ENCODE data around the gene ROR1. TPM values are rescaled to one million over a fixed set of nuclear protein-coding genes. Genes with fewer than 3 reads are reported as not detected.

Gene ROR1
- total RNA-seq, 5 donors from 2014 or later (not counting 1 experiment from before 2014, with no cell fraction given) = 0.15 to 2.0 (median 0.33) TPM; not detected in 1

GRCh38 chr1:63732666-63733065 is 41.2 kb upstream of the ROR1 start:
- POLR2A ChIA-PET = no interaction called here
- peaks cover 0 to 4% of the 10 kb centered on the region in 2 donors for H3K27me3 Mint-ChIP-seq

GRCh38 chr1:63738772-63739171 is 35.0 kb upstream of the ROR1 start:
- no CpG with 5 or more reads among the region's 1 CpG for WGBS (ENCODE audit: insufficient coverage)
- no peaks in the 10 kb centered on the region for H3K36me3 ChIP-seq (ENCODE audit: control insufficient read depth in 2 of 2, extremely low read depth in 1 of 2, insufficient read depth in 1 of 2, low read length in 1 of 2)
- CTCF ChIA-PET = no interaction called here
- Mint-ChIP-seq H3K9me3 (peaks cover 9 to 17% (median 13%) of the 10 kb centered on the region in 3 donors), H3K4me3 (no peak overlapping the region), H3K27ac (no peak overlapping the region), H3K4me1 (peaks cover 3 to 13% (median 4%) of the 10 kb centered on the region in 3 donors), H3K36me3 (no peaks in the 10 kb centered on the region), H3K27me3 (peaks cover 26 to 32% of the 10 kb centered on the region in 2 donors)
- POLR2A ChIA-PET = no interaction called here
- H3K4me1 ChIP-seq (ENCODE audit: control insufficient read depth in 1 of 2, extremely low read depth in 1 of 2, insufficient read depth in 2 of 2, low read length in 2 of 2) = no peaks in the 10 kb centered on the region
- no peak overlapping the region for H3K4me3 ChIP-seq (ENCODE audit: control insufficient read depth in 1 of 2, extremely low read depth in 1 of 2, low read length in 1 of 2)
- peaks cover 0 to 2% of the 10 kb centered on the region in 2 experiments for H3K27me3 ChIP-seq (replicated peaks in 1 of 2; ENCODE audit: control insufficient read depth in 2 of 2, extremely low read depth in 1 of 2, insufficient read depth in 2 of 2, low read length in 1 of 2)
- H3K27ac ChIP-seq (ENCODE audit: low read length) = no peak overlapping the region
- no peak for ATAC-seq (replicated peaks in 1 of 4)
- no peak for DNase-seq
- H3K9me3 ChIP-seq = no peaks in the 10 kb centered on the region

More at GRCh38 chr1:63732666-63733065, 41.2 kb upstream of the ROR1 start:
- no peaks in the 10 kb centered on the region for H3K27me3 ChIP-seq (replicated peaks in 1 of 2; ENCODE audit: control insufficient read depth in 2 of 2, extremely low read depth in 1 of 2, insufficient read depth in 2 of 2, low read length in 1 of 2)
- Mint-ChIP-seq H3K4me1 (no peaks in the 10 kb centered on the region), H3K27ac (no peak overlapping the region), H3K36me3 (no peaks in the 10 kb centered on the region), H3K9me3 (peaks cover 9 to 17% (median 13%) of the 10 kb centered on the region in 3 donors), H3K4me3 (no peak overlapping the region)
- ATAC-seq (replicated peaks in 1 of 4) (no peak), DNase-seq (no peak)
- no CpG with 5 or more reads among the region's 1 CpG for WGBS (ENCODE audit: insufficient coverage)
- no peak overlapping the region for H3K4me3 ChIP-seq (ENCODE audit: control insufficient read depth in 1 of 2, extremely low read depth in 1 of 2, low read length in 1 of 2)
- H3K4me1 ChIP-seq (ENCODE audit: control insufficient read depth in 1 of 2, extremely low read depth in 1 of 2, insufficient read depth in 2 of 2, low read length in 2 of 2) = no peaks in the 10 kb centered on the region
- no peaks in the 10 kb centered on the region for H3K36me3 ChIP-seq (ENCODE audit: control insufficient read depth in 2 of 2, extremely low read depth in 1 of 2, insufficient read depth in 1 of 2, low read length in 1 of 2)
- no peaks in the 10 kb centered on the region for H3K9me3 ChIP-seq
- H3K27ac ChIP-seq (ENCODE audit: low read length) = no peak overlapping the region
- CTCF ChIA-PET = no interaction called here

GRCh38 chr1:63739452-63739851 is 34.4 kb upstream of the ROR1 start:
- no peaks in the 10 kb centered on the region for H3K36me3 ChIP-seq (ENCODE audit: control insufficient read depth in 2 of 2, extremely low read depth in 1 of 2, insufficient read depth in 1 of 2, low read length in 1 of 2)
- peaks cover 0 to 2% of the 10 kb centered on the region in 2 experiments for H3K27me3 ChIP-seq (replicated peaks in 1 of 2; ENCODE audit: control insufficient read depth in 2 of 2, extremely low read depth in 1 of 2, insufficient read depth in 2 of 2, low read length in 1 of 2)
- Mint-ChIP-seq H3K4me3 (no peak overlapping the region), H3K9me3 (peaks cover 7 to 17% (median 12%) of the 10 kb centered on the region in 3 donors), H3K27ac (no peak overlapping the region), H3K36me3 (no peaks in the 10 kb centered on the region), H3K27me3 (peaks cover 26 to 32% of the 10 kb centered on the region in 2 donors), H3K4me1 (peaks cover 3 to 13% (median 4%) of the 10 kb centered on the region in 3 donors)
- DNase-seq (no peak), ATAC-seq (replicated peaks in 1 of 4) (no peak)
- CTCF ChIA-PET = no interaction called here
- WGBS (ENCODE audit: insufficient coverage) = 0% methylated on average over 1 of the region's 2 CpGs
- no peaks in the 10 kb centered on the region for H3K9me3 ChIP-seq
- H3K4me1 ChIP-seq (ENCODE audit: control insufficient read depth in 1 of 2, extremely low read depth in 1 of 2, insufficient read depth in 2 of 2, low read length in 2 of 2) = no peaks in the 10 kb centered on the region
- no peak overlapping the region for H3K27ac ChIP-seq (ENCODE audit: low read length)
- POLR2A ChIA-PET = no interaction called here
- no peak overlapping the region for H3K4me3 ChIP-seq (ENCODE audit: control insufficient read depth in 1 of 2, extremely low read depth in 1 of 2, low read length in 1 of 2)

- no peaks in the 10 kb centered on the region for H3K36me3 ChIP-seq (ENCODE audit: control insufficient read depth in 2 of 2, extremely low read depth in 1 of 2, insufficient read depth in 1 of 2, low read length in 1 of 2)
- no peak overlapping the region for H3K4me3 ChIP-seq (ENCODE audit: control insufficient read depth in 1 of 2, extremely low read depth in 1 of 2, low read length in 1 of 2)
- Mint-ChIP-seq H3K27me3 (peaks cover 26 to 32% of the 10 kb centered on the region in 2 donors), H3K27ac (no peak overlapping the region), H3K9me3 (peaks cover 4 to 14% (median 7%) of the 10 kb centered on the region in 3 donors), H3K36me3 (no peaks in the 10 kb centered on the region), H3K4me3 (no peak overlapping the region), H3K4me1 (peaks cover 3 to 13% (median 4%) of the 10 kb centered on the region in 3 donors)
- H3K27ac ChIP-seq (ENCODE audit: low read length) = no peak overlapping the region
- ChIA-PET POLR2A (no interaction called here), CTCF (interaction anchor here in 1 of 2 donors (0.6 kb wide), 1 partner anchor 453 kb away, joined by 3 read pairs; no protein-coding TSS in a partner anchor)
- DNase-seq (no peak), ATAC-seq (replicated peaks in 1 of 4) (no peak)
- H3K9me3 ChIP-seq = no peaks in the 10 kb centered on the region
- H3K4me1 ChIP-seq (ENCODE audit: control insufficient read depth in 1 of 2, extremely low read depth in 1 of 2, insufficient read depth in 2 of 2, low read length in 2 of 2) = no peaks in the 10 kb centered on the region
- H3K27me3 ChIP-seq (replicated peaks in 1 of 2; ENCODE audit: control insufficient read depth in 2 of 2, extremely low read depth in 1 of 2, insufficient read depth in 2 of 2, low read length in 1 of 2) = peaks cover 0 to 2% of the 10 kb centered on the region in 2 experiments
- no CpG with 5 or more reads among the region's 2 CpGs for WGBS (ENCODE audit: insufficient coverage)
Observed at GRCh38 chr1:63740432-63740831, 33.4 kb upstream of the ROR1 start.

- ChIA-PET CTCF (no interaction called here), POLR2A (no interaction called here)
- no peak for ATAC-seq (replicated peaks in 1 of 4)
- Histone ChIP-seq H3K4me1 (ENCODE audit: control insufficient read depth in 1 of 2, extremely low read depth in 1 of 2, insufficient read depth in 2 of 2, low read length in 2 of 2) (no peaks in the 10 kb centered on the region), H3K36me3 (ENCODE audit: control insufficient read depth in 2 of 2, extremely low read depth in 1 of 2, insufficient read depth in 1 of 2, low read length in 1 of 2) (no peaks in the 10 kb centered on the region), H3K27me3 (replicated peaks in 1 of 2; ENCODE audit: control insufficient read depth in 2 of 2, extremely low read depth in 1 of 2, insufficient read depth in 2 of 2, low read length in 1 of 2) (peaks cover 0 to 8% of the 10 kb centered on the region in 2 experiments), H3K4me3 (ENCODE audit: control insufficient read depth in 1 of 2, extremely low read depth in 1 of 2, low read length in 1 of 2) (no peak overlapping the region), H3K27ac (ENCODE audit: low read length) (no peak overlapping the region), H3K9me3 (no peaks in the 10 kb centered on the region)
- Mint-ChIP-seq H3K4me3 (no peak overlapping the region), H3K27ac (no peak overlapping the region), H3K9me3 (no peaks in the 10 kb centered on the region), H3K27me3 (peaks cover 23 to 32% of the 10 kb centered on the region in 2 donors), H3K4me1 (peaks cover 3 to 13% (median 4%) of the 10 kb centered on the region in 3 donors), H3K36me3 (no peaks in the 10 kb centered on the region)
- no peak for DNase-seq
Observed at GRCh38 chr1:63742526-63742925, 31.3 kb upstream of the ROR1 start.

GRCh38 chr1:63743781-63744180 is 30.0 kb upstream of the ROR1 start:
- no peak for ATAC-seq (replicated peaks in 1 of 4)
- Histone ChIP-seq H3K36me3 (ENCODE audit: control insufficient read depth in 2 of 2, extremely low read depth in 1 of 2, insufficient read depth in 1 of 2, low read length in 1 of 2) (no peaks in the 10 kb centered on the region), H3K9me3 (no peaks in the 10 kb centered on the region), H3K4me1 (ENCODE audit: control insufficient read depth in 1 of 2, extremely low read depth in 1 of 2, insufficient read depth in 2 of 2, low read length in 2 of 2) (no peaks in the 10 kb centered on the region), H3K27me3 (replicated peaks in 1 of 2; ENCODE audit: control insufficient read depth in 2 of 2, extremely low read depth in 1 of 2, insufficient read depth in 2 of 2, low read length in 1 of 2) (peaks cover 0 to 8% of the 10 kb centered on the region in 2 experiments), H3K4me3 (ENCODE audit: control insufficient read depth in 1 of 2, extremely low read depth in 1 of 2, low read length in 1 of 2) (no peak overlapping the region), H3K27ac (ENCODE audit: low read length) (no peak overlapping the region)
- Mint-ChIP-seq H3K27me3 (peaks cover 23 to 36% of the 10 kb centered on the region in 2 donors), H3K4me3 (no peak overlapping the region), H3K27ac (no peak overlapping the region), H3K9me3 (no peaks in the 10 kb centered on the region), H3K4me1 (peaks cover 3 to 13% (median 4%) of the 10 kb centered on the region in 3 donors), H3K36me3 (no peaks in the 10 kb centered on the region)
- POLR2A ChIA-PET = no interaction called here
- CTCF ChIA-PET = no interaction called here
- no peak for DNase-seq
